Neural progenitor cell (in vitro differentiated cells): ENCODE results near the gene POM121. TPM values are rescaled to one million over a fixed set of nuclear protein-coding genes. Genes with fewer than 3 reads are reported as not detected.
"Not testable (repeated sequence)": the region's sequence is repeated elsewhere in the genome, so short reads cannot be mapped to it uniquely, and the experiment has no call there.

ENCODE experiments used
- DNase-seq: peaks from one replicate; pipeline ENCODE4 v3.0.0-alpha.2; 2016; ENCODE audit warnings: low spot score
- H2AFZ ChIP-seq: fragments of 200-600 bp; sonication (generic); replicated peaks from 2 replicates; pipeline ENCODE4 v1.6.1; 2016; ENCODE audit warnings: antibody characterized with exemption
- H3F3A ChIP-seq: fragments of 200-600 bp; sonication (generic); 2 replicates; pipeline ENCODE4 v1.6.1; 2016; ENCODE audit warnings: antibody characterized with exemption, low read depth
- H3K27ac ChIP-seq: fragments of 200-600 bp; sonication (generic); 2 replicates; pipeline ENCODE4 v1.5.1; 2016; ENCODE audit warnings: mild to moderate bottlenecking
- H3K27me3 ChIP-seq: fragments of 200-600 bp; sonication (generic); 2 replicates; pipeline ENCODE4 v1.6.1; 2016; ENCODE audit warnings: mild to moderate bottlenecking, moderate library complexity
- H3K36me3 ChIP-seq: fragments of 200-600 bp; sonication (generic); 2 replicates; pipeline ENCODE4 v1.5.1; 2016
- H3K4me1 ChIP-seq: fragments of 200-600 bp; sonication (generic); 2 replicates; pipeline ENCODE4 v1.6.1; 2016; ENCODE audit warnings: mixed run types
- H3K4me2 ChIP-seq: fragments of 200-600 bp; sonication (generic); 2 replicates; pipeline ENCODE4 v1.6.1; 2016
- H3K4me3 ChIP-seq: fragments of 200-600 bp; sonication (generic); 2 replicates; pipeline ENCODE4 v1.5.1; 2016
- H3K79me2 ChIP-seq: fragments of 200-600 bp; sonication (generic); 2 replicates; pipeline ENCODE4 v1.6.1; 2016; ENCODE audit warnings: low read depth
- H3K9ac ChIP-seq: fragments of 200-600 bp; sonication (generic); 2 replicates; pipeline ENCODE4 v1.6.1; 2016
- H3K9me3 ChIP-seq: fragments of 200-600 bp; sonication (generic); 2 replicates; pipeline ENCODE4 v1.5.1; 2016; ENCODE audit warnings: low read depth
- H4K20me1 ChIP-seq: fragments of 200-600 bp; sonication (generic); 2 replicates; pipeline ENCODE4 v1.6.1; 2016; ENCODE audit warnings: low read depth
- H3K27ac Mint-ChIP-seq: 3 replicates; pipeline ENCODE4 v1.8.0; 2021; ENCODE audit warnings: mixed read lengths
- H3K27me3 Mint-ChIP-seq: 2 replicates; pipeline ENCODE4 v1.8.0; 2022; ENCODE audit warnings: low read depth, mild to moderate bottlenecking, inconsistent platforms, moderate library complexity, mixed read lengths; ENCODE audit not compliant: insufficient read depth
- H3K36me3 Mint-ChIP-seq: 3 replicates; pipeline ENCODE4 v1.8.0; 2021; ENCODE audit warnings: mixed read lengths
- H3K4me1 Mint-ChIP-seq: 3 replicates; pipeline ENCODE4 v1.8.0; 2021; ENCODE audit warnings: mixed read lengths
- H3K4me3 Mint-ChIP-seq: 3 replicates; pipeline ENCODE4 v1.8.0; 2021; ENCODE audit warnings: mild to moderate bottlenecking, moderate library complexity, mixed read lengths
- H3K9me3 Mint-ChIP-seq: 3 replicates; pipeline ENCODE4 v1.8.0; 2020; ENCODE audit warnings: mixed read lengths
- EZH2 ChIP-seq: fragments of 200-600 bp; sonication (generic); IDR thresholded peaks from 2 replicates; pipeline ENCODE4 v1.6.1; 2017; ENCODE audit warnings: antibody characterized with exemption, mild to moderate bottlenecking, moderate library complexity
- EZH2phosphoT487 ChIP-seq: fragments of 200-600 bp; sonication (generic); IDR thresholded peaks from 2 replicates; pipeline ENCODE4 v1.6.1; 2017; ENCODE audit warnings: antibody characterized with exemption
- total RNA-seq: library from RNA; depleted of rRNA; stranded (reverse); fragments of >200 nt; gene quantifications from 2 replicates; pipeline ENCODE4 v1.2.3, GENCODE V29; 2015; ENCODE audit warnings: low replicate concordance
- TF ChIP-seq, protein P1 (sequence below): fragments of 200-600 bp; sonication (generic); IDR thresholded peaks from 2 replicates; pipeline ENCODE4 v1.5.1; 2017; ENCODE audit warnings: antibody characterized with exemption, mild to moderate bottlenecking

The POM121 gene
- total RNA-seq, 1 donor from 2014 or later = 5.8 TPM

DNA sequence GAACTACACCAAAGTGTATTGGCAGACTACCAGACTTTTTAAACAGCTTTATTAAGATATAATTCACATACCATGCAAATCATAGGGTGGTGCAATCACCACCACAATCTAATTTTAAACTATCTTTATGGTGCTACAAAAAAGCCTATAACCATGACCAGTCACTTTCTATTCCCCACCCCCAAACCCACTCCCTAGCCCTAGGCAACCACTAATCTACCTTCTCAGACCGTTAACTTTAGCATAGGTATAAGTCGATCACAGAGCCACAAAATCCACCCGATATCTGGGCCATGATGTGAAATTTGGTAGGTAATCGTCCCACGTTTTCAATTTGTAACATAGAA lies 536 bp upstream of the POM121 start:
- peaks cover 21% of the 10 kb centered on the region for H3K36me3 Mint-ChIP-seq
- H3K27ac Mint-ChIP-seq = peak overlapping the region; percentile 99
- peaks cover 55% of the 10 kb centered on the region for H3K79me2 ChIP-seq

DNA sequence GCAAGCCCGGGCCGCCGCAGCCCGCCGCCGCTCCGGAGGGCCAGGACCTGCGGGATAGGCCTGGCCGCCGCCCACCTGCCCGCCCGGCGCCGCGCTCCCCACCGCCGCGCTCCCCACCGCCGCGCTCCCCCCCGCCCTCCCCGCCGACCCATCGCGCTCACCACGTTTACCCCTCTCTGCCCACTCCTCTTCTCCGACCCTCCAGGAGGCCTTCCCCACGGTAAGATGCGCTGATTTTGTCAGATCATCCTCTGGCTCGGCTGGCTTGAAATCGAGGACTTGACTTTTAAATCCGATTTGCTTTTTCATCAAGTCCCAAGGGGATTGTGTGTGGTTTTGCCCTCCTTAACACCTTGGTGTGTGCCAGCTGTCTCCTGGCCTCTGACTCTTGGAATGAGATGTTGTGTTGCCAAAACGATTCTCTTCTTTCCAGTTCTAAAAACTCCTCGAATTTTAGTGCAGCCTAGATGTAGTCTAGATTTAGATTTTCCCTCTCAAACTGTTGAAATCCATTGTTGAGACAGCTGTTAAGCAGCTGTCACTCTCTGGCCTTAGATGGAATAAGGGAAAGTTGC lies 738 bp downstream of the POM121 start:
- no peaks in the 10 kb centered on the region for H3K27me3 ChIP-seq
- peak overlapping the region; percentile 96 for H3K4me3 Mint-ChIP-seq
- peaks cover 20% of the 10 kb centered on the region for H3K4me1 Mint-ChIP-seq
- H3K9me3 ChIP-seq = no peaks in the 10 kb centered on the region
- peak overlapping the region; percentile 97 for H3K9ac ChIP-seq
- peak overlapping the region; percentile 83 for H3K27ac ChIP-seq
- H3K36me3 Mint-ChIP-seq = peaks cover 23% of the 10 kb centered on the region
- TF ChIP-seq EZH2 (no peak), EZH2phosphoT487 (no peak)
- TF ChIP-seq, protein P1, sequence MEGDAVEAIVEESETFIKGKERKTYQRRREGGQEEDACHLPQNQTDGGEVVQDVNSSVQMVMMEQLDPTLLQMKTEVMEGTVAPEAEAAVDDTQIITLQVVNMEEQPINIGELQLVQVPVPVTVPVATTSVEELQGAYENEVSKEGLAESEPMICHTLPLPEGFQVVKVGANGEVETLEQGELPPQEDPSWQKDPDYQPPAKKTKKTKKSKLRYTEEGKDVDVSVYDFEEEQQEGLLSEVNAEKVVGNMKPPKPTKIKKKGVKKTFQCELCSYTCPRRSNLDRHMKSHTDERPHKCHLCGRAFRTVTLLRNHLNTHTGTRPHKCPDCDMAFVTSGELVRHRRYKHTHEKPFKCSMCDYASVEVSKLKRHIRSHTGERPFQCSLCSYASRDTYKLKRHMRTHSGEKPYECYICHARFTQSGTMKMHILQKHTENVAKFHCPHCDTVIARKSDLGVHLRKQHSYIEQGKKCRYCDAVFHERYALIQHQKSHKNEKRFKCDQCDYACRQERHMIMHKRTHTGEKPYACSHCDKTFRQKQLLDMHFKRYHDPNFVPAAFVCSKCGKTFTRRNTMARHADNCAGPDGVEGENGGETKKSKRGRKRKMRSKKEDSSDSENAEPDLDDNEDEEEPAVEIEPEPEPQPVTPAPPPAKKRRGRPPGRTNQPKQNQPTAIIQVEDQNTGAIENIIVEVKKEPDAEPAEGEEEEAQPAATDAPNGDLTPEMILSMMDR = no peak
- no peak for DNase-seq
- H3K4me2 ChIP-seq = peak overlapping the region; percentile 88
- H3K79me2 ChIP-seq = peaks cover 49% of the 10 kb centered on the region
- H3K27me3 Mint-ChIP-seq = peaks cover 3% of the 10 kb centered on the region
- H3K4me3 ChIP-seq = peak overlapping the region; percentile 80
- peak overlapping the region; percentile 92 for H3K27ac Mint-ChIP-seq
- peaks cover 17% of the 10 kb centered on the region for H4K20me1 ChIP-seq
- peaks cover 7% of the 10 kb centered on the region for H3K36me3 ChIP-seq
- peak overlapping the region; percentile 59 for H2AFZ ChIP-seq
- H3K9me3 Mint-ChIP-seq = no peaks in the 10 kb centered on the region
- H3K4me1 ChIP-seq = peaks cover 6% of the 10 kb centered on the region
- peaks cover 8% of the 10 kb centered on the region for H3F3A ChIP-seq

More for the DNA sequence above, 536 bp upstream of the POM121 start:
- H3K27me3 Mint-ChIP-seq = peaks cover 3% of the 10 kb centered on the region
- TF ChIP-seq, protein P1 = no peak
- TF ChIP-seq EZH2phosphoT487 (no peak), EZH2 (no peak)
- H3K4me3 Mint-ChIP-seq = peak overlapping the region; percentile 100
- Histone ChIP-seq H3K36me3 (peaks cover 7% of the 10 kb centered on the region), H3K4me1 (peaks cover 6% of the 10 kb centered on the region), H3K4me3 (peak overlapping the region; percentile 80), H3K27ac (peak overlapping the region; percentile 85), H3F3A (peaks cover 8% of the 10 kb centered on the region), H2AFZ (peak overlapping the region; percentile 74), H4K20me1 (peaks cover 20% of the 10 kb centered on the region), H3K9me3 (no peaks in the 10 kb centered on the region), H3K27me3 (no peaks in the 10 kb centered on the region), H3K9ac (peak overlapping the region; percentile 97), H3K4me2 (peak overlapping the region; percentile 88)
- H3K4me1 Mint-ChIP-seq = peaks cover 25% of the 10 kb centered on the region
- no peaks in the 10 kb centered on the region for H3K9me3 Mint-ChIP-seq
- DNase-seq = no peak

DNA sequence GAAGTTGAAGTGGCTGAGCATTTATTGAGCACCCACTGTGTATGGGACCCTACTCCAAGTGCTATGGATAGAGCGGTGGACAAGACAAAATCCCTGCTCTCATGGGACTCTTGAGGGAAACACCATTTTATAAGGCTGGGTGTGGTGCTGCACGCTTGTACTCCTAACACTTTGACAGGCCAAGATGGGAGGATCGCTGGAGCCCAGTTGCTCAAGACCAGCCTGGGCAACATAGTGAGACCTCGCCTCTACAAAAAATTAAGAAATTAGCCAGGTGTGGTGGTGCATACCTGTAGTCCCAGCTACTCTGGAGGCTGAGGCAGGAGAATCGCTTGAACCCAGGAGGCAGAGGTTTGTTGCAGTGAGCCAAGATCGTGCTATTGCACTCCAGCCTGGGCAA lies 2.9 kb downstream of the POM121 start:
- peaks cover 22% of the 10 kb centered on the region for H3K36me3 Mint-ChIP-seq
- H3K9me3 ChIP-seq, DNase-seq: not testable (repeated sequence)

DNA sequence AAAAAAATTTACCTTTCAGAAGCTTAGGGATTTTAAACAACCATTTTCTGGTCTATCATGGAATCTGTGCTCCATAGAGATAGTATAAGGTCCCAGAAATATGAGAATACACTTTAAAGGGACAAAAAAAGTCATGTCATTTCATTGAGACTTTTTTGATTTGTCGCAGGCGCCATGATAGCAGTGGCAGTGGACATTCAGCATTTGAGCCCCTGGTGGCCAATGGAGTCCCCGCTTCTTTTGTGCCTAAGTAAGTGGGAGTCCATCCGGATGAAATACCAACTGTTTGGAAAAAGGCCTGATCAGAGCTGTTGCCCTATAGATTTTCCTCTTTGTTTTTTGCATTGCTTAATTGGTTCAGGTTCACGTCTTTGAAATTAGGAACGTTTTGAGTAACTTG lies 3.3 kb downstream of the POM121 start:
- H3K36me3 ChIP-seq, H3K9ac ChIP-seq, H3K4me1 ChIP-seq, H3K27ac Mint-ChIP-seq, H3K27me3 Mint-ChIP-seq, DNase-seq, H2AFZ ChIP-seq, H3K4me3 Mint-ChIP-seq, H3K9me3 Mint-ChIP-seq, H3K9me3 ChIP-seq, H3K27me3 ChIP-seq, H3K27ac ChIP-seq, H3F3A ChIP-seq, H3K4me2 ChIP-seq, H3K4me3 ChIP-seq: not testable (repeated sequence)
- H3K4me1 Mint-ChIP-seq = peaks cover 18% of the 10 kb centered on the region
- peaks cover 22% of the 10 kb centered on the region for H3K36me3 Mint-ChIP-seq
- Histone ChIP-seq H3K79me2 (peaks cover 35% of the 10 kb centered on the region), H4K20me1 (peaks cover 17% of the 10 kb centered on the region)

More for the DNA sequence above, 2.9 kb downstream of the POM121 start:
- not testable (repeated sequence) for H2AFZ ChIP-seq, H3K4me2 ChIP-seq, H3K9me3 Mint-ChIP-seq, H3K4me3 ChIP-seq, H3F3A ChIP-seq, H3K27ac ChIP-seq, H3K4me1 ChIP-seq, H3K27ac Mint-ChIP-seq, H3K27me3 ChIP-seq, H3K27me3 Mint-ChIP-seq, H3K36me3 ChIP-seq, H3K9ac ChIP-seq, H3K4me3 Mint-ChIP-seq
- H3K4me1 Mint-ChIP-seq = peaks cover 20% of the 10 kb centered on the region
- Histone ChIP-seq H4K20me1 (peaks cover 17% of the 10 kb centered on the region), H3K79me2 (peaks cover 35% of the 10 kb centered on the region)

DNA sequence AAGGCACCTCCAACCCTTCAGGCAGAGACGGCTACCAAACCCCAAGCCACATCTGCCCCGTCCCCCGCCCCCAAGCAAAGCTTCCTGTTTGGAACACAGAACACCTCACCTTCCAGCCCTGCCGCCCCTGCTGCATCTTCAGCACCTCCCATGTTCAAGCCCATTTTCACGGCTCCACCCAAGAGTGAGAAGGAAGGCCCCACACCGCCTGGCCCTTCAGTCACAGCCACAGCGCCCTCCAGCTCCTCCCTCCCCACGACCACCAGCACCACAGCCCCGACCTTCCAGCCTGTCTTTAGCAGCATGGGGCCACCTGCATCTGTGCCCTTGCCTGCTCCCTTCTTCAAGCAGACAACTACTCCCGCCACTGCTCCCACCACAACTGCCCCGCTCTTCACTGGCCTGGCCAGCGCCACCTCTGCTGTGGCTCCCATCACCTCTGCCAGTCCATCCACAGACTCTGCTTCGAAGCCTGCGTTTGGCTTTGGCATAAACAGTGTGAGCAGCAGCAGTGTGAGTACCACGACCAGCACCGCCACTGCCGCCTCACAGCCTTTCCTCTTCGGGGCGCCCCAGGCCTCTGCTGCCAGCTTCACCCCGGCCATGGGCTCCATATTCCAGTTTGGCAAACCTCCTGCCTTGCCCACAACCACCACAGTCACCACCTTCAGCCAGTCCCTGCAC lies 17.3 kb downstream of the POM121 start:
- not testable (repeated sequence) for H3K27me3 ChIP-seq, H3K27me3 Mint-ChIP-seq, H3K4me1 Mint-ChIP-seq, H3K9ac ChIP-seq, H3K9me3 Mint-ChIP-seq, H3K27ac ChIP-seq, H3F3A ChIP-seq, DNase-seq, H3K4me3 ChIP-seq, H3K4me2 ChIP-seq, H3K36me3 ChIP-seq, H3K9me3 ChIP-seq, H3K4me1 ChIP-seq, H3K4me3 Mint-ChIP-seq, H3K27ac Mint-ChIP-seq, H3K79me2 ChIP-seq, H2AFZ ChIP-seq, H4K20me1 ChIP-seq
- H3K36me3 Mint-ChIP-seq = peaks cover 10% of the 10 kb centered on the region

DNA sequence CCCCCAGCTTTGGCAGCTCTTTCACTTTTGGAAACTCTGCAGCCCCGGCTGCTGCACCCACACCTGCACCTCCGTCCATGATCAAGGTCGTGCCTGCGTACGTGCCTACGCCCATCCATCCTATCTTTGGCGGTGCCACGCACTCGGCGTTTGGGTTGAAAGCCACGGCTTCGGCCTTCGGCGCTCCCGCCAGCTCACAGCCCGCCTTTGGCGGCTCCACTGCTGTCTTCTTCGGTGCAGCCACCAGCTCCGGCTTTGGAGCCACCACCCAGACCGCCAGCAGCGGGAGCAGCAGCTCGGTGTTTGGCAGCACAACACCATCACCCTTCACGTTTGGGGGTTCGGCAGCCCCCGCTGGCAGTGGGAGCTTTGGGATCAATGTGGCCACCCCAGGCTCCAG lies 18.1 kb downstream of the POM121 start:
- H3K9me3 ChIP-seq, H3K4me1 ChIP-seq, H3K4me1 Mint-ChIP-seq, H3K4me2 ChIP-seq, H3K36me3 ChIP-seq, H3K27ac ChIP-seq, H3K27me3 Mint-ChIP-seq, H3K4me3 ChIP-seq, H3K9ac ChIP-seq, H3K27ac Mint-ChIP-seq, DNase-seq, H2AFZ ChIP-seq, H3F3A ChIP-seq, H3K9me3 Mint-ChIP-seq, H3K79me2 ChIP-seq, H3K27me3 ChIP-seq, H4K20me1 ChIP-seq, H3K4me3 Mint-ChIP-seq: not testable (repeated sequence)
- H3K36me3 Mint-ChIP-seq = peaks cover 10% of the 10 kb centered on the region
